Measurements from ENCODE around the gene CATSPERD.

The CATSPERD gene

DNA sequence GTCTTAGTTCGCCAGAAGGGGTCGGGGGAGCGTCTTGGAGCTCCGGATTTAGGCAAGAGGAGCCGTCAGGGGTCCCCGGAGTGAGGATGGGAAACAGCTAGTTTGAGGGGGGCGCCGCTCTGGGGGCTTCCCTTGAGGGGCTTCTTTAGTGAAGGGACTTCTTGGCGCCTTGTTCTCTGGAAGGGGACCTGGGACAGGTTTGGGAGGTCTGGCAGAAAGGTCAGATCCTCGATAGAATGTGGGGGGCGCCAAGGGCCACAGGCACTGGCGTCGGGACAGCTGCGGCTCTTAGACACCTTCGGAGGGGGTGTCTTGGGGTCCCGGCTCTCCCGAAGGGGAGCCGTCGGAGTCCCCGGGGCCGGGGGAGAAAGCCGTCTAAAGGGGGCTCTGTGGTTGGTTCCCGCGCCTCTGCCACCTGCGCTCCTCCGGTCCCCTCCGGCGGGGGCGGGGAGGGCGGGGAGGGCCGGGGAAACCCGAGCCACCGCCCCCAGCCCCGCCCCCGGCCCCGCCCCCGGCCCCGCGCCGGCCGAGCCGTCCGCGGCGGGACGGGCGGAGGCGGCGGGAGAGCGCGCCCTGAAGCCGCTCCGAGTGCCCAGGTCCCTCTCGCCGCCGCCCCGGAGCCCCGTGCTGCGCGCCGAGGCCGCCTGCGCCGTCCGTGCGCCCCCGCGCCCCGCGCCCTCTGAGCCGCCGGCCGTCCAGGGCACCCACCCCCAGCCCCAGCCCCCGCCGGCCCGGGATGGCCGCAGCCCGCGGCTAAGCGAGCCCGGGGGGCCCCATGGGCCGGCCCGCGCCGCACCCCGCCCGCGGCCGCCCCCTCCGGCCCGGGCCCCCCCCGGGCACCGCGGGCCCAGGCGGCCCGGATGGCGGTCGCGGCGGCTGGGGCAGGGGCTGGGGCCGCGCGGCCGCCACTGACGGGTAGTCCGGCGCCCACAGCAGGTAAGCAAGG is 84.4 kb downstream of the CATSPERD start, which contains the start of gene NRTN:
NRTN (plus strand) TSS at position 552 of the 946 bp plus-strand sequence. CDS start 19,099 bp downstream, outside the sequence.
- no peak for DNase-seq (ENCODE audit: low read depth)

DNA sequence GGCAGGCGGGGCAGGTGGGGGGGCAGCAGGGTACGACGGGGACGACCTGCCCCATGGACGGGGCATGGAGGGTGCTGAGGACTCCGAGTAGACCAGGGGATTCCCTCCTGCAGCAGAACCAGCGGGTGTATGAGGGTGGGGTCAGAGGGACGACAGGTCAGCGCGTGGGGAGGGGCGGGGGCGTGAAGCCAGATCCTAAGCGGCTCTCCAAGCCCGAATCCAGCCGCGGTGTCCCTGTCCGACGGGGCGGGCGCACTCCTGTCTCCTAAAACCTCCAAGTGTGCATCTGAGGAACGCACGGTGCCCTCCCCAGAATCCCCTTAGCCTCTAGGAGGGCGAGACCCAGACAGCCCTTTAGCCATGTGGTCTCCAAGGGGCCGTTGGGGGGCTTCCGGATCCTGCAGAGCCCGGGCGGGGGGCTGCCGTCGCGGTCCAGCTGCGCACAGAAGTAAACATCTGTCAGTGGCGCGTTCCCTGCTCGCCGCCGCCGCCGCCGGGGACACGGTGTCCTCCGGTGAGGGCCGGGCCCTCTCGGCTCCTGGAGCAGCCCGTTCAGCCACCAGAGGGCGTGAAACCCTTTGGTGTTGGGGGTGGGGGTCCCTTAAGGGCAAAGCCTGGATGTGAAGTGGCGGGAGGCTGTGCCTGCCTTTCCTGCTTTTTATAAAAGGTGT is 85.2 kb downstream of the CATSPERD start:
- DNase-seq (ENCODE audit: low read depth), result no peak

DNA sequence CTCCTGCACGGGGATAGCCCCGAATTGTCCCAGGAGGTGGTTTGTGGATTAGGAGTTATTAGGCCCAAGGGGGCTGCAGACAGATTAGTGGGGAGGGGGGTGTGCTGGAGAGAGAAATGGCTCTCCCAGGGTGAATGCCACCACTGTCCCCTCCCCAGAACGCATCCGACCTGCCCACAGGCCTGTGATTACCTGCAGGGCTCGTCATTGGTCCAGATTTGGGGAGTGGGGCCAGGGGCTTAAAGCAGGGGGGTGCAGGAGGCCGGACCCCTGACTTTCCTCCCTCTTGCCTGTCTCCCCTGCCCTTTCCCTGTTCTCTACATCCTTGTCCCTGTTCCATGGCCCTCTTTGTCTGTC is 85.7 kb downstream of the CATSPERD start:
- DNase-seq (ENCODE audit: low read depth), result no peak

DNA sequence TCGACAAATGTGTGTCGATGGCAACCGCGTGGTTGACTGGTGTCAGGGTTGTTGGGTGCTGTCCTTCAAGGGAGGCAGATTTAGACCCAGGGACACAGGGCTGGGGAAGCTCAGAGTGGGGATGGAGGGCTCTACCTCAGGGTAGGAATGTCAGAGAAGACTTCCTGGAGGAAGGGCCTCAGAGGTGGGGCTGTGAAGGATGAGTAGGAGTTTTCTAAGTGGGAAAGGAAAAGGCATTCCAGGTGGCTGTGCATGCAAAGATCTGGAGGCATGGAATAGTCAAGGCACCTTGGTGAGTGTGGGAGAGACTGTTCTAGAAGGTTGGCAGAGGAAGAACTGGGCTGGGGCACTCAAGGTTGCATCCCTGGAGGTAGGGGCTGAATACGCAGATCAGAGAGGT is 86.5 kb downstream of the CATSPERD start:
- DNase-seq (ENCODE audit: low read depth), result no peak

DNA sequence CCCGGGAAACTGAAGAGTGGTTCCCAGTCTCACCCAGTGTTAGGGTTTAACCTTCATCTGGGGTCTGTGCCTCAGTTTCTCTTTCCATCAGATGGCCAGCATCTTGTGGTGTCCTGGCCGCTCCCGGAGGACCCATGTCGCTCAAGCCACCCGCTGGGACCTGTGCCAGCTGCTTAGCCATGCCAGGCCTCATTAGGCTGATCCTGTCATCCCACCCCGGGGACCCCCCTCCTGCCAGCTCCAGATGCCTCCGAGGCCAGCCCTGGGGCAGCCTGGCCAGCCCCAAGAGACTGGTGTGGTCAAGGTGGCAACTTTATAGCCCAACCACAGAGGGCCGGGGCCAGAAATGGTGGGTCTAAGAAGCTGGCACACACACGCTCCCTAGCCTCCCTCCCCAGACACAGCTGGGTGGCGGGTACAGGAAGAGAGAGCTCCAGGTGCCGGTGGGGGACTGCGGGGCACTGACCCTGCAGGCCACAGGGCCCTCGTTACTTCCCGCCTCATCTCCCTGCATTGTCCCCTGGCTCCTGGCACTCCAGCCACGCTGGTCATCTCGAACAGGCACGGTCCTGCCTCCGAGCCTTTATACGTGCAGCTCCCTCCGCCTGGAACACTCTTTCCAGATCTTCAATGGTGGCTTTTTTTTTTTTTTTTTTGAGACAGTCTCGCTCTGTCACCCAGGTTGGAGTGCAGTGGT is 87.8 kb downstream of the CATSPERD start:
- DNase-seq (ENCODE audit: low read depth), result no peak

DNA sequence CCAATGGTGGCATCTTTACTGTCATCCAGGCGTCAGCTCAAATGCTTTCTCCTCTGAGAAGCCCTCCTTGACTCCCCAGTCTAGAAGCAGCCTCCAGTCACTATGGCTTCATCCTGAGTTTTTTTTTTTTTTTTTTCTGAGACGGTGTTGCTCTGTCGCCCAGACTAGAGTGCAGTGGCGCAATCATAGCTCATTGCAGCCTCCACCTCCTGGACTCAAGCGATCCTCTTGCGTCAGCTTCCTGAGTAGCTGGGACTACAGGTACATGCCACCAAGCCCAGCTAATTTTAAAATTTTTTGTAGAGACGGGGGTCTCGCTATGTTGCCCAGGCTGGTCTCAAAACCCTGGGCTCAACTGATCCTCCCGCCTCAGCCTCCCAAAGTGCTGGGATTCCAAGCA is 88.6 kb downstream of the CATSPERD start:
- no peak for DNase-seq (ENCODE audit: low read depth)

DNA sequence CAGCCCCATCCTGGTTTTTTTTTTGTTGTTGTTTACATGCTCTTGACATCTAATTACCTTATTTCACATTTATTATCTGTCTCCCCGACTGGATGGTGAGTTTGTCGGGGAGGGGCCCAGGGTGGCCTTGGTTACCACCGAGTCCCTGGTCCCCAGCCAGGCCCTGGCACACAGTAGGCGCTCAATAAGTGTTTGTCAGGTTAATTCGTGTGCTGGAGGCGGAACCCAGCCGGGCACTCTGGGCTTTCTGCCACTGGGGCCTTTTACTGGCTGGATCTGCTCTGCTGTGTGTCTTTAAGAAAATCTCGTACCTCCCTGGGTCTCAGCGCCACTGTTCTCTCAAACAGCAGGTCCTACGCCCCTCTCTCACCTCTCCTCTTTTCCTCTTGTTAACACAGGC is 89.0 kb downstream of the CATSPERD start:
- no peak for DNase-seq (ENCODE audit: low read depth)

DNA sequence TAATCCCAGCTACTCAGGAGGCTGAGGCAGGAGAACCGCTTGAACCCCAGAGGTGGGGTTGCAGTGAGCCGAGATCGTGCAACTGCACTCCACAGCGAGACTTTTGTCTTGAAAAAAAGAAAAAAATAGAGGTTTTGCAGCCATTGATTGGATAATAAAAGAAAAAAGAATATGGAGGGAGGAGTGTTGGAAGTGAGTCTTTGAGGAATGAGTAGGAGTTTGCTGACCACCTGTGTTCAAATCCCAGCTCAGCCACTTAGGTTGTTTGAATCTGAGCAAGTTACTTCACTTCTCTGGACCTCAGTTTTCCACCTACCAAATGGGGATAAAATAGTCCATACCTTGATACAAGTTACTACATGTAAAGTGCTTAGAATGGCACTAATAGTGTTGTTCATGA is 90.7 kb downstream of the CATSPERD start:
- no peak for DNase-seq (ENCODE audit: low read depth)

DNA sequence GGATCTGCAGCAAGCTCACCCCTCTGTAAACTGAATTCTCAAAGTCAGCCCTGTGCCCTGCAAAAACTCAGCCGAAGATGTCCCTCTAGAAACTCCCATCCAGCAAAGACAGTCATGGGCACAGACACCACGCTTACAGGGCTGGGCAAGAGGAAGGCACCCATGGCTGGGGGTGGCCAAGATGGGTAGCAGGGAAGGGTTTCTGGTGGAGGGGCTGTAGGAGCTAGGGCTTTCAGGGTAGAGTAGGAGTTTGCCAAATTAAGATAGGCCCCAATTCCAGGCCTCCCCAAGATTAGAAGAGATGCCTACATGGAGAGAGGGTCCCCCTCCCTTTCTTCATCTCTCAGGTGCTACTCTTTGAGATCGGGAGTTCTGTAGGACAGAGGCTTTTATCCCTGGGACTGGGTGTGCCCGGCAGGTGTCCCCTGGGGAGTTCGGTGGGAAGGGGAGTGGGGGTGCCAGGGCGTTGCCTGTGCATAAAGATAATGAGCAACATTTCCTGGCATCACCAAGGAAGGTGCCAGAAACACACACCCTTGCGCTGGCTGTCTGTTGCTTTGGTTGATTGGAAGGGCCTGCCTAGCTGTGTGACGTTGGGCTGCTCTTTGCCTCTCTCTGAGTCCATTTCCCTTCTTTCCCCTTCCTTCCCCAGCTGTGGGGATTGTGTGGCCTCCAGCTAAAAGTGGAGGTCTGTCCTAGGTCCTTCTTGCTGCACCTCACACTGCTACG is 93.8 kb downstream of the CATSPERD start:
- no peak for DNase-seq (ENCODE audit: low read depth)

DNA sequence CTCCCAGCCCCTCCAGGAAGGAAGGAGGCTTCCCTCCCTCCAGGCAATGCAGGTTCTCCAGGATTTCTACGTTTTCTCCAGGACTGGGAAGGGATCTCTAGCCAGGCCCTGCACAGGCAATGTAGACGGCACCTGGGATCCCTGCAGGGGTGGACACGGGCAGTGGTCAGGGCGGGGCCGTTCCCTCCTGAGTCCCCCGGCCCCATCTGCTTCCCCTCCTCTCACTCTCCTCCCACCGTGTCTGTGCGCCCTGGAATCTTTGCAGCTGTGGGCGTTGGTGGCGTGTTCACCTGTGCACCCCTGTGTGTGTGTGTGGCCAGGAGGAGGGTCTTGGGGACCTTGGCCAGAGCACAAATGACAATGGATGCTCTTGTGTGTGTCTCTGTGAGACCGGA is 94.4 kb downstream of the CATSPERD start:
- no peak for DNase-seq (ENCODE audit: low read depth)

DNA sequence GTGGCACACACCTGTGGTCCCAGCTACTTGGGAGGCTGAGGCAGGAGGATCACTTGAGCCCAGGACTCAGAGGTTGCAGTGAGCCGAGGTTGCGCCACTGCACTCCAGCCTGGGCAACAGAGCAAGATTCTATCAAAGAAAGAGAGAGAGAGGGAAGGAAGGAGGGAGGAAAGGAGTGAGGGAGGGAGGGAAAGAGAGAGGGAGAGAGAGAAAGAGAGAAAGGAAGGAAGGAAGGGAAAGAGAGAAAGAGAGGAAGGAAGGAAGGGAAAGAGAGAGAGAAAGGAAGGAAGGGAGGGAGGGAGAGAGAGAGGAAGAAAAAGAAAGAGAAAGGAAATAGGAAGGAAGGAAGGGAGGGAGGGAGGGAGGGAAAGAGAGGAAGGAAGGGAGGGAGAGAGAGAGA is 96.8 kb downstream of the CATSPERD start:
- DNase-seq (ENCODE audit: low read depth), result no peak

DNA sequence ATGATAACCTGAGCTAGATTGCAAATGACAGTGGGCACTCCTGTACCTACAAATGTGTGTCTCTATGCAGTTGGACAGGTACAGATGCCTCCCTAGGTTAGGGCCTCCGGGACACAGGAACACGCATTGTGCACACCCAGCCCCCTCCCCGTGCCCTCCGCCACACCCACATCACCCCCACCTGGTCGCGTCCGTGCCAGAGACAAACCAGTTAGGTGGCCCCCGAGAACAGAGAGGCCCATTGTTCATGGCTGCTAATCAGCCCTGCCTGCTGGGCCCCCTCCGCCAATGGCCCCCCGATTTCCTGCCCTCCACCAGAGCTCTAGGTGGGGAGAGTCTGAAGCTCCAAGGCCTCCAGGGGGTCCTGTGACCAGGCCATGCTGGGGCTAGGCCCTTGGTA is 98.2 kb downstream of the CATSPERD start:
- DNase-seq (ENCODE audit: low read depth), result no peak

DNA sequence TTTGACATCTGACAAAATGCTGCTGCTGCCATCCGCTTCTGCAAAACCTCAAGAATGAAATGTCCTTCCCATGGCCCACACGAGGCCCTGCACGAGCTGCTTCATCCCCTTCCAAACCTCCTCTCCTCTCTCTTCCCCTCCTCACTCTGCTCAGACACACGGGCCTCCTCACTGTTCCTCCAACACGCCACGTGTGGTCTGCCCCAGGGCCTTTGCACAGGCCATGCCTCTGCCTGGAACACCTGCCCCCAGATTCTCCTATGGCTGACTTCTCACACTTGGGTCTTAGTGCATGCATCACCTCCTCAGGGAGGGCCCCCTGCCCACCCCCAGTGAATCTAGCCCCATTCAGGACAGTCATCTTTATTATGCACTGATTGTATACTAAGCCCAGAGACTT is 100.3 kb downstream of the CATSPERD start:
- DNase-seq (ENCODE audit: low read depth), result no peak

DNA sequence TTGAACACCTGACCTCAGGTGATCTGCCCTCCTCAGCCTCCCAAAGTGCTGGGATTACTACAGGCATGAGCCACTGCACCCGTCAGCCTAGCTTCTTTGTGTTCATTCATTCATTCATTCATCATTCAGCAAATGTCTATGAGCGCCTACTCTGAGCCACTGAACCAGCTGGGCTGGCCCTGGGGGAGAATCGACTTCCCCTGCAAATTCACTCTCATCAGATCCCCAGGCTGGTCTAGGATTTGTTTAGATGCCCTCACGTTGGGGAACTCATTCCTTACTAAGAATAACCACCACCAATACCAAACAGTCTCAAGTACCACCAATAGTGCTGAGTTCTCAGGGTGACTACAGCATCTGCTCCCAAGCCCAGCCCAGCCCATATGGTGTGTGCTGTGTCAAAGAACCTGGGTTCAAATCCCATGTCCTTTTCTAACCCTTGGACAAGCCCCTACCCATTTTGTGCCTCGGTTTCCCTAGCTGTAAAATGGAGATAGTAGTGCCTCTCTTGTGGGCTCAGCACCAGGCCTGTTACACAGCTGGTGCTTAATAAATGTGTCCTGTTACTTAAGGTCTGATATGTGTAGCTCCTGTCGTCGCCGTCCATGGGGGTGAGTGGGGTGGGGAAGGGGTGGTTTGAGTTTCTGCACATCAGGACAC is 101.2 kb downstream of the CATSPERD start:
- no peak for DNase-seq (ENCODE audit: low read depth)

DNA sequence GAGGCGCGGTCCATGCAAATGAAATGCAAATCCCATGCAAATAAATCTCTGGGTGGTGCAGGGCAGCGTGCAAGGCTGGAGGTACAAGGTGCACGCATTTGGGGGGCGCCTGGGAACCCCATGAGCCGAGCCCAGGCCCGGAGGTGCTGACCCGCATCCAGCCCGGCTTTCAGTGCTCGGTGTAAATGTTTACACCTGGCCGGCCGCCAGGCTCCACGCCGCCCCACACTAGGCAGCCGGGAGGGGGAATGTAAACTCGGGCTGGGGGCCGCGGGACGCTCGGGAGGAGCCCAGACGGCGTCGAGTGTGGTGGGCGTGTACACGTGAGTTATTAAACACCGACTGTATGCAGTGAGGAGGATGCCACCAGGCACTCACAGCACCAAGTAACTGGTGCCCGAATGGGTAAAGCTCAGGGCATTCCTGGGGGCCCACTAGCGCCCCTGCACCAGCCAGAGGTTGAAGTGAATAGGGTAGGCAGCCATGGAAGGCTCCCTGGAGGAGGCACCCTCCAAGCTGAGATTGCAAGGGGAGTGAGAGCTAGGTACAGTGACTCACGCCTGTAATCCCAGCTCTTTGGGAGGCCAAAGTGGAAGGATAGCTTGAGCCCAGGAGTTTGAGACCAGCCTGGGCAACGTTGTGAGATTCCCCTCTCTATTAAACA is 101.9 kb downstream of the CATSPERD start:
- no peak for DNase-seq (ENCODE audit: low read depth)

DNA sequence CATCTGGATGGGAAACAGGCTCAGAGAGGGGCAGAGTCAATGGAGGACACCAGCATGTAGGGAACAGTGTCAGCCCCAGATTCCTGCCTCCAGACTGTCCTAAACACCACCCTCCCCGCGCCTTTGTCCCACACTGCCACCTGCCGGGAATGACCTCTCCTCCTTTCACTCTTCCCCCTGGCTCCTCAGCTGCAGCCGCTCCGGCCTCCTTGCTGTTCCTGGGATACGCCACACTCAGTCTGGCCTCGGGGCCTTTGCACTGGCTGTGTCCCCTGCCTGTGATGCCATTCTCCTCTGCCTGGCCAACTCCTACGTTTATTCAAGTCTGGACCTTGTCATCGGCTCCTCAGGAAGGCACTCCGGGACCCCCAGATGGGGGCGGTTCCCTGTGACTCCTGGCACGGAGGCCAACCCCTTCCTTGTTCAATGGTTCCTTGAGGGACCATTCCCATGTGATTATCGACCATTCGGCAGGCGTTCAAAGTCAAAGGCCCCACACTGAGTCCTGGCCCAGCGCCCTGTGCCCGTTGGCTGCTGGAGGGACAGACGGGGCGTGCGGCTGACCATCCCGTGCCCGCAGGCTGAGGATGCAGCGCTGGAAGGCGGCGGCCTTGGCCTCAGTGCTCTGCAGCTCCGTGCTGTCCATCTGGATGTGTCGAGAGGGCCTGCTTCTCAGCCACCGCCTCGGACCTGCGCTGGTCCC is 103.3 kb downstream of the CATSPERD start:
- DNase-seq (ENCODE audit: low read depth), result no peak

DNA sequence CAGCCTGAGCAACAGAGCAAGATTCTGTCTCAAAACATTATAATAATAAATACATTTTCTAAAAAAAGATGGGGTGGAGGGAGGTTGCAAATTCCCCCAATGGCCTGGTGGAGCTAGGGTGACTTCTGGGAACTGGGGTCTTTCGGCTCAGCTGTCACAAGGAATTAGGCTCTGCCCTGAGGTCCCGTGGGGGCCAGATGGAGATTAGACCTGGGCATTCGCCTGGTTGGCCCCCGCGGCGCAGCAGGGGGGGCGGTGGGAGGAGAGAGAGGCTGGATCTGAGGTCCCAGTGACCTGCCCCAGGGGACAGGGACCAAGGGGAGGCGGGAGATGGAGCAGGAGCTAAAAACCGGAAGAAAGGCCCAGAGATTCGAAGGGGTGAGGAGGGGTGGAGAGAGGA is 104.3 kb downstream of the CATSPERD start:
- no peak for DNase-seq (ENCODE audit: low read depth)

DNA sequence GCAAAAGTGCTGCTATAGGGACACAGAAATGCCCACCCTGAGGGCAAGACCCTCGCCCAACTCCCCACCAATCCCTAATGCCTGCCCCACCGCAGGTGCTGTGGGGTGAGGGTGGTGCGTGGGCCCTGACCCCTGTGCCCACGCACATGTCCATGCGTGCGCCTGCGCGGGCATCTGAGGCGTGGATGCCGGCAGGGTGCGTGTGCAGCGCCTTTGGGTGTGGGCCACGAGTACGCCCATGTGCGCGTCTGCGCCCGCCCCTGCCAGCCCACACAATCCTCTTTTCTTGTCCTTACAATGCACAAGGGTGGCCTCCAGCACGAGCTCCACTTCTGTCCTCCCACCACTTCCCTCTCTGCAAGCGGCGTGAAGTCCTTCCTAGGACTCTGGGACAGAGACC is 104.7 kb downstream of the CATSPERD start:
- DNase-seq (ENCODE audit: low read depth), result no peak

DNA sequence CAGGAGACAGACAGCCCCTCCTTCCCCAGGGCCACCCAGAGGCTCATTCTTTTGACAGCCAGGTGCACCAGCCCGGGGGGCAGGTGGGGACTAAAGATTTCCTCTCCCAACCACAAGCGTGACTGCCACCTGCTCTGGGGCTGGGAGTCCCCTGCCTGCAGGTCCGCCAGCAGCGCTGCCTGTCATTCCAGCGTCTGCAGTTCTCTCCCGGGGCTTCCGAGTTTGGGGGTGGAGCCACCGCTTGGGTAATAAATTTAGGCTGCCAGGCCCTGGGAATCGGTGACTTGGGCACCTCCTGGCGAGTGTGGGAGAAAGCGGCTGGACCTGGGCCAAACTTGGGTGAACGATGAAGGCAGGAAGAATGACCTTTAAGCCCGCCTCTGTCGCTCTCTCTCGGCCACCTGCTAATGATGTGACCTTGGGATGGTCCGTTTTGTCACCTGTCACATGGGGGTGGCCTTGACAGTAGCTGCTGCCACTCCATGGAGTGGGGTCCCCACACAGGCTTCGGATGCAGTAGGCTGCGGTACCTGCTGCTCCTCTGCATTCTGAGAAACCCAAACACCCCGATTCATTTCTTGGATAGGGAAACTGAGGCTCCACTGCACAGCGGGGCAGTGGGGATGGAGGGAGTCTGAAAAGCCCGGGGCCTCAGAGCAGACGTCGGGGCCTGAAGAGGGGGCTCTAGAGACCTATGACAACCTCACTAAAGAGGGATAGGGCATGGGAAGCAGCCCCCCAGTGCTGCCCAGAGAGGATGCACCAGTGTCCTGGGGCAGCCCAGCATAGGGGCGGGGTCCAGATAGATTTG is 106.3 kb downstream of the CATSPERD start:
- no peak for DNase-seq (ENCODE audit: low read depth)
